CD14-positive monocyte (primary cell): ENCODE data around the gene PSMD1. TPM values are rescaled to one million over a fixed set of nuclear protein-coding genes. Genes with fewer than 3 reads are reported as not detected.

ENCODE experiments used
- DNase-seq, 3 donors: peaks; one replicate each; pipeline ENCODE4 v3.0.0-alpha.2; 2011 to 2022
- H2AFZ ChIP-seq: 2 replicates; pipeline ENCODE4 v1.6.0; 2012; ENCODE audit warnings: mild to moderate bottlenecking, low read depth, low read length, inconsistent platforms; ENCODE audit not compliant: insufficient read depth, poor library complexity, severe bottlenecking
- H3K27ac ChIP-seq, 2 donors: 1 replicate in 1 of 2; 2 replicates in 1 of 2; pipeline ENCODE4 v1.5.1; 2012 to 2013; ENCODE audit warnings: low read length in 2 of 2, control low read depth in 1 of 2, inconsistent platforms in 1 of 2, low read depth in 1 of 2, mild to moderate bottlenecking in 1 of 2
- H3K27me3 ChIP-seq, 2 donors: one replicate each; pipeline versions ENCODE4 v1.6.0 to v1.6.1; 2011 to 2013; ENCODE audit warnings: low read length in 2 of 2; ENCODE audit not compliant: control insufficient read depth in 2 of 2, insufficient read depth in 2 of 2
- H3K36me3 ChIP-seq, 2 donors: replicated peaks in 1 of 2; 1 replicate in 1 of 2; 2 replicates in 1 of 2; pipeline versions ENCODE4 v1.5.1 to v1.6.1; 2012 to 2013; ENCODE audit warnings: low read length in 2 of 2, control low read depth in 1 of 2, inconsistent platforms in 1 of 2, mild to moderate bottlenecking in 1 of 2; ENCODE audit not compliant: insufficient read depth in 2 of 2, control insufficient read depth in 1 of 2
- H3K4me1 ChIP-seq, 2 donors: 1 replicate in 1 of 2; 2 replicates in 1 of 2; pipeline versions ENCODE4 v1.5.1 to v1.6.1; 2012 to 2013; ENCODE audit warnings: low read length in 2 of 2, control low read depth in 1 of 2, inconsistent platforms in 1 of 2, mild to moderate bottlenecking in 1 of 2, moderate library complexity in 1 of 2; ENCODE audit not compliant: insufficient read depth in 2 of 2, control insufficient read depth in 1 of 2
- H3K4me2 ChIP-seq: replicated peaks from 2 replicates; pipeline ENCODE3; 2012; ENCODE audit warnings: low read length, moderate library complexity, mild to moderate bottlenecking; ENCODE audit not compliant: poor library complexity, severe bottlenecking; ENCODE audit errors: extremely low read depth
- H3K4me3 ChIP-seq, 3 experiments: fragments of 200-600 bp in 1 of 3; sonication (generic) in 1 of 3; replicated peaks in 1 of 3; 1 replicate in 2 of 3; 2 replicates in 1 of 3; pipeline ENCODE4 v1.5.1; 2011 to 2013; ENCODE audit warnings: low read length in 3 of 3, mild to moderate bottlenecking in 3 of 3, control low read depth in 2 of 3, low read depth in 2 of 3, inconsistent platforms in 1 of 3, moderate library complexity in 1 of 3
- H3K79me2 ChIP-seq: 2 replicates; pipeline ENCODE4 v1.6.0; 2012; ENCODE audit warnings: mild to moderate bottlenecking, control low read depth, inconsistent platforms, low read length, moderate library complexity; ENCODE audit not compliant: insufficient read depth
- H3K9ac ChIP-seq: 2 replicates; pipeline ENCODE4 v1.6.0; 2017; ENCODE audit warnings: low read length, mild to moderate bottlenecking; ENCODE audit not compliant: insufficient read depth, poor library complexity, severe bottlenecking
- H3K9me3 ChIP-seq, 2 donors: replicated peaks in 1 of 2; 1 replicate in 1 of 2; 2 replicates in 1 of 2; pipeline versions ENCODE4 v1.5.1 to v1.6.1; 2012 to 2013; ENCODE audit warnings: low read length in 2 of 2, control low read depth in 1 of 2; ENCODE audit not compliant: control insufficient read depth in 1 of 2, insufficient read depth in 1 of 2
- H4K20me1 ChIP-seq: 2 replicates; pipeline ENCODE4 v1.6.0; 2012; ENCODE audit warnings: mild to moderate bottlenecking, low read length, control low read depth, moderate library complexity; ENCODE audit not compliant: insufficient read depth
- H3K27ac Mint-ChIP-seq, 7 donors: one replicate each; pipeline ENCODE4 v1.8.0; 2020; ENCODE audit warnings: mild to moderate bottlenecking in 7 of 7, mixed read lengths in 7 of 7, moderate library complexity in 6 of 7, inconsistent platforms in 2 of 7
- H3K27me3 Mint-ChIP-seq, 3 donors: one replicate each; pipeline ENCODE4 v1.8.0; 2021 to 2022; ENCODE audit warnings: low read depth in 3 of 3, mild to moderate bottlenecking in 3 of 3, mixed read lengths in 3 of 3, moderate library complexity in 3 of 3, inconsistent platforms in 1 of 3
- H3K36me3 Mint-ChIP-seq, 2 donors: one replicate each; pipeline ENCODE4 v1.8.0; 2020; ENCODE audit warnings: mixed read lengths in 2 of 2, inconsistent platforms in 1 of 2, mild to moderate bottlenecking in 1 of 2
- H3K4me1 Mint-ChIP-seq: one replicate; pipeline ENCODE4 v1.8.0; 2020; ENCODE audit warnings: mild to moderate bottlenecking, mixed read lengths
- H3K4me3 Mint-ChIP-seq, 2 donors: one replicate each; pipeline ENCODE4 v1.8.0; 2020; ENCODE audit warnings: mild to moderate bottlenecking in 2 of 2, mixed read lengths in 2 of 2, moderate library complexity in 1 of 2
- H3K9me3 Mint-ChIP-seq, 7 donors: one replicate each; pipeline ENCODE4 v1.8.0; 2020 to 2022; ENCODE audit warnings: mixed read lengths in 7 of 7, mild to moderate bottlenecking in 6 of 7, moderate library complexity in 6 of 7, inconsistent platforms in 2 of 7
- CTCF ChIP-seq: fragments of 200-600 bp; IDR thresholded peaks from one replicate; pipeline ENCODE4 v1.8.0; 2022; ENCODE audit warnings: antibody characterized with exemption, mild to moderate bottlenecking
- WGBS: methylation state at CpG from one replicate; pipeline ENCODE4 v1.1.5; 2013; ENCODE audit warnings: missing lambda C conversion rate; ENCODE audit not compliant: insufficient coverage; 5-methylcytosine and 5-hydroxymethylcytosine counted together
- intact Hi-C, 2 donors: fragments of 100-400 bp; cut with micrococcal nuclease; formaldehyde crosslinking; loops; one replicate each; pipeline versions ENCODE4 v1.15.0 to v1.15.1; 2023
- polyA plus RNA-seq, 3 donors: library from polyadenylated mRNA; depleted of rRNA in 1 of 3; unstranded in 2 of 3; stranded (reverse) in 1 of 3; fragments of 300-500 nt in 2 of 3; fragments of >200 nt in 1 of 3; fragmentation: Illumina TruSeq in 2 of 3; gene quantifications; 1 replicate in 2 of 3; 2 replicates in 1 of 3; pipeline ENCODE4 v1.2.3, GENCODE V29; 2012 to 2021

The PSMD1 gene
- polyA plus RNA-seq, 3 donors: 23.5 to 53.9 (median 37.7) TPM

GRCh38 chr2:231185050-231185725 lies 128.5 kb downstream of the PSMD1 start:
- H3K79me2 ChIP-seq: no peaks in the 10 kb centered on the region
- peaks cover 0 to 2% (median 0%) of the 10 kb centered on the region in 7 donors for H3K9me3 Mint-ChIP-seq
- H3K27ac Mint-ChIP-seq: no peak overlapping the region
- H3K9me3 ChIP-seq: no peaks in the 10 kb centered on the region
- peaks cover 0 to 4% of the 10 kb centered on the region in 2 donors for H3K27me3 ChIP-seq
- no peak overlapping the region for H3K4me3 Mint-ChIP-seq
- H3K4me2 ChIP-seq: no peak overlapping the region
- H3K27me3 Mint-ChIP-seq: peaks cover 4 to 10% (median 7%) of the 10 kb centered on the region in 3 donors
- H3K4me1 Mint-ChIP-seq: peaks cover 28% of the 10 kb centered on the region
- H4K20me1 ChIP-seq: no peaks in the 10 kb centered on the region
- H3K36me3 ChIP-seq: no peaks in the 10 kb centered on the region
- peaks cover 28% of the 10 kb centered on the region in 2 donors for H3K4me1 ChIP-seq
- H2AFZ ChIP-seq: no peak overlapping the region
- 88% methylated on average over 8 of the region's 11 CpGs for WGBS
- H3K36me3 Mint-ChIP-seq: peaks cover 0 to 2% of the 10 kb centered on the region in 2 donors
- TF ChIP-seq CTCF: no peak
- no peak overlapping the region for H3K27ac ChIP-seq
- no peak overlapping the region for H3K9ac ChIP-seq
- intact Hi-C loops: no loop called here
- no peak overlapping the region for H3K4me3 ChIP-seq
- DNase-seq: peak in 1 of 3 donors; percentile 23

DNA sequence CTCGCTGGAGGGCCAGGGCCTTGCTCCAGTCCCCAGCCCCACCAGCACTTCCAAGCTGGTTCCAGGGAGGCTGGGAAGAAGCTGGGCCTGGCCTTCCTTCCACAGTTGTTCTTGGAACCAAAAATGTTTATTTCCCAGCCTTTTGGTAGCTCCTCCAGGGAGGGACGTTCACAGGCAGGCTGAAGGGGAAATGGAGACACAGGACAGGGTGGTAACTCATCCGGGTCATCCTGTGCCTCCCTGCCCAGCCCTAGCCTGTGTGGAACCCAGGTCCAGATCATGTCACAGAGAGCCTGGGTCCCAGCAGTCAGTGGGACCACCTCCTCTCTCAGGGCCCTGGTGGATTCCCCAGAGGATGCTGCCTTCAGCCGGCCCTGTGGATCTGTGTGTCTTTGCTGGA lies 129.2 kb downstream of the PSMD1 start:
- Histone ChIP-seq H3K27ac (no peak overlapping the region), H2AFZ (no peak overlapping the region), H3K27me3 (peaks cover 0 to 11% of the 10 kb centered on the region in 2 donors), H3K36me3 (no peaks in the 10 kb centered on the region), H3K4me2 (no peak overlapping the region), H3K4me3 (no peak overlapping the region), H3K79me2 (no peaks in the 10 kb centered on the region), H3K4me1 (peaks cover 24% of the 10 kb centered on the region in 2 donors), H3K9me3 (no peaks in the 10 kb centered on the region), H3K9ac (no peak overlapping the region), H4K20me1 (no peaks in the 10 kb centered on the region)
- TF ChIP-seq CTCF: no peak
- no peak overlapping the region for H3K27ac Mint-ChIP-seq
- peaks cover 26% of the 10 kb centered on the region for H3K4me1 Mint-ChIP-seq
- intact Hi-C loops: no loop called here
- peaks cover 0 to 2% (median 0%) of the 10 kb centered on the region in 7 donors for H3K9me3 Mint-ChIP-seq
- H3K36me3 Mint-ChIP-seq: peaks cover 0 to 2% of the 10 kb centered on the region in 2 donors
- no peak overlapping the region for H3K4me3 Mint-ChIP-seq
- DNase-seq: no peak
- H3K27me3 Mint-ChIP-seq: peaks cover 11 to 17% (median 14%) of the 10 kb centered on the region in 3 donors
- 100% methylated on average over 3 of the region's 4 CpGs for WGBS
